Measurements from ENCODE around the gene CTRL.

CTRL gene

DNA sequence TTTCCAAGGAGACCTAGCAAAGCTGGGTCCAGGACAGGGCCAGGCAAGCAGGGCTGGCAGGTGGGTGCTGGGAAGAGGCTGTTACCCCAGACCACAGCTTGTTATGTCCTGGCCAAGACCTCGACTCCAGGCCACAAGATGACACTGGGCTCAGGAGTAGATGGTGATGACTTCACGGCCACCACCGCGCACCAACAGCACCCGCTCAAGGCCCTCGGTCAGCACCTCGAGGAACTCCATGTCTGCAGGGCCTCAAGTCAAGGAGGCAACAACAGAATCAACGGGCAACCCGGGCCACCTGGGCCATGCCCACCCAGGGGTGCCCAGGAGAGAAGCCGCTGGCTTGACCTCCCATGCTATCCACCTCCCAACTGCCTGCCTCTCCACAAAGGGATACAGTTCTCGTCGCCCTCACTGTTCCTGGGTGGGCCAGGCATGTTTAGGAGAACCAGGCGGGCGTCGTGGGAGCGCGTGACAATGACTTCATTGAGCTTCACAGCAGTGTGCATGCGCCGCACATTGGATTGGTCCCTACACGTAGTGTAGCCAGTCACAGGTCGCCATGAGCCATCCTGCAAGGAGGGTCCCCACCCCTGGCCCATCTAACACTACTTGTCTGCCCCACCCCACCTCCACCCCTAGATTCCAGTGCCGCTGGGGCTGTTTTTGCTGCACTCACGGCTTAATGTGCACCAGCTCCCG, 13.2 kb upstream of the CTRL start:
- H3K36me3 ChIP-seq, result peaks cover 7% of the 10 kb centered on the region
- H3K9me3 ChIP-seq (ENCODE audit: severe bottlenecking), result no peaks in the 10 kb centered on the region
- H3K27ac ChIP-seq, result no peak overlapping the region
- H3K4me3 ChIP-seq (ENCODE audit: low read depth, low read length), result no peak overlapping the region
- TF ChIP-seq, protein P1, sequence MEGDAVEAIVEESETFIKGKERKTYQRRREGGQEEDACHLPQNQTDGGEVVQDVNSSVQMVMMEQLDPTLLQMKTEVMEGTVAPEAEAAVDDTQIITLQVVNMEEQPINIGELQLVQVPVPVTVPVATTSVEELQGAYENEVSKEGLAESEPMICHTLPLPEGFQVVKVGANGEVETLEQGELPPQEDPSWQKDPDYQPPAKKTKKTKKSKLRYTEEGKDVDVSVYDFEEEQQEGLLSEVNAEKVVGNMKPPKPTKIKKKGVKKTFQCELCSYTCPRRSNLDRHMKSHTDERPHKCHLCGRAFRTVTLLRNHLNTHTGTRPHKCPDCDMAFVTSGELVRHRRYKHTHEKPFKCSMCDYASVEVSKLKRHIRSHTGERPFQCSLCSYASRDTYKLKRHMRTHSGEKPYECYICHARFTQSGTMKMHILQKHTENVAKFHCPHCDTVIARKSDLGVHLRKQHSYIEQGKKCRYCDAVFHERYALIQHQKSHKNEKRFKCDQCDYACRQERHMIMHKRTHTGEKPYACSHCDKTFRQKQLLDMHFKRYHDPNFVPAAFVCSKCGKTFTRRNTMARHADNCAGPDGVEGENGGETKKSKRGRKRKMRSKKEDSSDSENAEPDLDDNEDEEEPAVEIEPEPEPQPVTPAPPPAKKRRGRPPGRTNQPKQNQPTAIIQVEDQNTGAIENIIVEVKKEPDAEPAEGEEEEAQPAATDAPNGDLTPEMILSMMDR (IDR thresholded peaks at IDR 0.05; ENCODE audit: low read depth, low read length), result no peak
- no peaks in the 10 kb centered on the region for H3K27me3 ChIP-seq (ENCODE audit: insufficient read depth, low read depth, severe bottlenecking)
- no peak for DNase-seq

GRCh38 chr16:67943619-67944504, 12.2 kb upstream of the CTRL start, which contains the start of gene LCAT:
Gene LCAT (minus strand): TSS chr16:67944120. CDS start chr16:67944101, 19 bp downstream.
- peaks cover 7% of the 10 kb centered on the region for H3K36me3 ChIP-seq

DNA sequence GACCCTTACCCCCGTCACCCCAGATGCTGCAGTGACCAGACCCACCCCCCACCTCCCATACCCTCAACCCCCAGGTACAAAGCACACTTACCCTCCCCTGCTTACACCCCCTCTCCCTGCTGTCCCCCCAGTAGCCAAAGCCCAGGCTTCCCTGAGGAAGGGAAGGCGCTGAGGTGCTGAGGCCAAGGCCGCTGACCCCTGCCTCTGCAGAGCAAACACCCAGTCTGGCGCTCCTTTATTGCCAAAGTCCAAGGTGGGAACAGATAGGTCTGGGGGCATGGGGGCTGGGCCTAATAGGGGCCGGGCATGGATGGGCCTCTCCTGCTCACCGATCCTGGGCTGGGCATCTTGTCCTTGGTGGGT, 11.6 kb upstream of the CTRL start:
- no peak for DNase-seq
- TF ChIP-seq, protein P1 (IDR thresholded peaks at IDR 0.05; ENCODE audit: low read depth, low read length), result no peak
- Histone ChIP-seq H3K27ac (no peak overlapping the region), H3K9me3 (ENCODE audit: severe bottlenecking) (no peaks in the 10 kb centered on the region), H3K4me3 (ENCODE audit: low read depth, low read length) (no peak overlapping the region), H3K27me3 (ENCODE audit: insufficient read depth, low read depth, severe bottlenecking) (no peaks in the 10 kb centered on the region), H3K36me3 (peaks cover 7% of the 10 kb centered on the region)

More at GRCh38 chr16:67943619-67944504, 12.2 kb upstream of the CTRL start, which contains the start of gene LCAT:
- H3K9me3 ChIP-seq (ENCODE audit: severe bottlenecking), result no peaks in the 10 kb centered on the region
- H3K27me3 ChIP-seq (ENCODE audit: insufficient read depth, low read depth, severe bottlenecking), result no peaks in the 10 kb centered on the region
- TF ChIP-seq, protein P1 (IDR thresholded peaks at IDR 0.05; ENCODE audit: low read depth, low read length), result 0 out of 2 replicates have a peak, but pooled peaks have one; percentile 13
- no peak within 1 kb of the TSS for H3K27ac ChIP-seq
- H3K4me3 ChIP-seq (ENCODE audit: low read depth, low read length), result no peak within 1 kb of the TSS
- DNase-seq, result no peak

- DNase-seq, result no peak
- H3K27ac ChIP-seq, result no peak overlapping the region
- no peak overlapping the region for H3K4me3 ChIP-seq (ENCODE audit: low read depth, low read length)
- TF ChIP-seq, protein P1 (IDR thresholded peaks at IDR 0.05; ENCODE audit: low read depth, low read length), result no peak
- H3K27me3 ChIP-seq (ENCODE audit: insufficient read depth, low read depth, severe bottlenecking), result no peaks in the 10 kb centered on the region
- H3K36me3 ChIP-seq, result peaks cover 7% of the 10 kb centered on the region
- H3K9me3 ChIP-seq (ENCODE audit: severe bottlenecking), result no peaks in the 10 kb centered on the region
These were observed 11.0 kb upstream of the CTRL start for GRCh38 chr16:67942510-67943255.

DNA sequence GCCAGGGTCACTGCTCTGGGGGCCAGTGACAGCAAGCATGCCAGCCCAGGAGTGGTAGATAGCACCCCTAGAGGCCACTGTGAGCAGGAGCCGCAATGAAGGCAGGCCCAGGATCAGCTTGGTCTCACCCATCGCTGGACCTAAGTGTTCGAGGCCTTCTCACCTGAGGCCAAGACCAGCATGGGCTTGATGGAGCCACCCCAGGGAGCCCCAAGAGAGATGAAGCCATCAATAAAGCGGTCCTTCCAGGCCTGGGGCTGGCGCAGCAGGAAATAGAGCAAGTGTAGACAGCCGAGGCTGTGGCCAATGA, 10.5 kb upstream of the CTRL start:
- Histone ChIP-seq H3K27me3 (ENCODE audit: insufficient read depth, low read depth, severe bottlenecking) (no peaks in the 10 kb centered on the region), H3K9me3 (ENCODE audit: severe bottlenecking) (no peaks in the 10 kb centered on the region), H3K27ac (no peak overlapping the region), H3K4me3 (ENCODE audit: low read depth, low read length) (no peak overlapping the region), H3K36me3 (peaks cover 7% of the 10 kb centered on the region)
- DNase-seq, result peak; percentile 58
- TF ChIP-seq, protein P1 (IDR thresholded peaks at IDR 0.05; ENCODE audit: low read depth, low read length), result peak; percentile 94

All from WERI-Rb-1 (cell line).